ENCODE results near the gene MITF.

MITF gene

DNA sequence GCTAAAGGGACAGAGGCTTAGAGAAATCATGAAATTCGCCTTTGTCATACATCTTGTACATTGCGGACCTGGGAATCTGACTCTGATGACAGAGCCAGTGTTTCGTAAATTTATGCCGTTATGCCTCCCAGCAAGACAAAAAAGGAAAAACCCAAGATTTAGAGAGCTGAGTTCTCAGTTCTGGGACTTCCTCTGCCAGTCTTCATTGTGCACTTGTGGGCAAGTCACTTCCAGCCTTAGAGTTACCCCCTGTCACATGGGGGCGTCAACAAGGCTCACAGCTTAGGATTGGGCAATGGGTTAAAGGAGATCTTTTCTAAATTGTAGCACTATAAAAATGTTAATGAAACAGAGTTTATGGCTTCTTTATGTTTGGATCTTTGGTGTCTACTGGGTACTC lies 41.9 kb upstream of the MITF start:
- TF ChIP-seq ZFX (IDR thresholded peaks at IDR 0.05; ENCODE audit: borderline replicate concordance): no peak
- TF ChIP-seq, protein P1, sequence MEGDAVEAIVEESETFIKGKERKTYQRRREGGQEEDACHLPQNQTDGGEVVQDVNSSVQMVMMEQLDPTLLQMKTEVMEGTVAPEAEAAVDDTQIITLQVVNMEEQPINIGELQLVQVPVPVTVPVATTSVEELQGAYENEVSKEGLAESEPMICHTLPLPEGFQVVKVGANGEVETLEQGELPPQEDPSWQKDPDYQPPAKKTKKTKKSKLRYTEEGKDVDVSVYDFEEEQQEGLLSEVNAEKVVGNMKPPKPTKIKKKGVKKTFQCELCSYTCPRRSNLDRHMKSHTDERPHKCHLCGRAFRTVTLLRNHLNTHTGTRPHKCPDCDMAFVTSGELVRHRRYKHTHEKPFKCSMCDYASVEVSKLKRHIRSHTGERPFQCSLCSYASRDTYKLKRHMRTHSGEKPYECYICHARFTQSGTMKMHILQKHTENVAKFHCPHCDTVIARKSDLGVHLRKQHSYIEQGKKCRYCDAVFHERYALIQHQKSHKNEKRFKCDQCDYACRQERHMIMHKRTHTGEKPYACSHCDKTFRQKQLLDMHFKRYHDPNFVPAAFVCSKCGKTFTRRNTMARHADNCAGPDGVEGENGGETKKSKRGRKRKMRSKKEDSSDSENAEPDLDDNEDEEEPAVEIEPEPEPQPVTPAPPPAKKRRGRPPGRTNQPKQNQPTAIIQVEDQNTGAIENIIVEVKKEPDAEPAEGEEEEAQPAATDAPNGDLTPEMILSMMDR (IDR thresholded peaks at IDR 0.05): no peak
- no peak overlapping the region for H3K27ac ChIP-seq

DNA sequence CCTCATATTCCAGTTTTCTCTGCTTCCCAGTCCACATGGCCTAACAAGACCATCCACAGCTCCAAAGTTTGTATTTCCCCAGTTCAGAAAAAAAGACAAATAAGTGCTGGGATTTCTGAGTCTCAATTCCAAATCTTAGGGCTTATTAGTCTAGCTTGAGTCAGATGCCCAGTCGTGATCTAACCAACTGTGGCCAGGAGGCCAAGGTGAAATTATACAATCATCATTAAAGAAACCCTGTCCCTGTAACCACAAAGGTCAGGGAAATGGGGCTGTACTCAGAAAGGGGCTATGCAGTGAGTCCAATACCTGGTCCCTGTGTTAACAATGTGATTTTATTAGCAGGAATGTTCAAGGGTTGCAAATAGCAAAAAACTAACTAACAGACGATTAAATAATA lies 40.5 kb upstream of the MITF start:
- TF ChIP-seq, protein P1 (IDR thresholded peaks at IDR 0.05): no peak
- no peak for TF ChIP-seq ZFX (IDR thresholded peaks at IDR 0.05; ENCODE audit: borderline replicate concordance)
- no peak overlapping the region for H3K27ac ChIP-seq

DNA sequence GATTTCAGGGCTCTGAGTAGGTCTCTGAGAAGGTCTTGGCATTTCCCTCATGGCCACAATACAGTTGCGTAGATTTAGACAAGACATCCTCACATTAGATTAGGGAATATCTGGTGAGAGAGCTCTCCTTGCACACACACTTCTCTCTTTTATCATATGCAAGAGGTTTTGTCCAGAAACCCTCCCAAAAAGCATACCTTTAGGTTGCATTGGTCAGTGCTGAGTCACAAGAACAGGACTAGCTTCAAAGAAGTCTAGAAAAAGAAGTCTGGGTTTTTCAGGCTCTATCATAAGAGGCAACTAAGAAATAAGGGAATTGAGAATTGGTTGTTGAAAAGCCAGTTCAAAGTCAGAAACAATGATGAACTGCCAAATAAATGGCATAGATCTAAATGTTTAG lies 40.1 kb upstream of the MITF start:
- TF ChIP-seq, protein P1 (IDR thresholded peaks at IDR 0.05): no peak
- no peak for TF ChIP-seq ZFX (IDR thresholded peaks at IDR 0.05; ENCODE audit: borderline replicate concordance)
- no peak overlapping the region for H3K27ac ChIP-seq

DNA sequence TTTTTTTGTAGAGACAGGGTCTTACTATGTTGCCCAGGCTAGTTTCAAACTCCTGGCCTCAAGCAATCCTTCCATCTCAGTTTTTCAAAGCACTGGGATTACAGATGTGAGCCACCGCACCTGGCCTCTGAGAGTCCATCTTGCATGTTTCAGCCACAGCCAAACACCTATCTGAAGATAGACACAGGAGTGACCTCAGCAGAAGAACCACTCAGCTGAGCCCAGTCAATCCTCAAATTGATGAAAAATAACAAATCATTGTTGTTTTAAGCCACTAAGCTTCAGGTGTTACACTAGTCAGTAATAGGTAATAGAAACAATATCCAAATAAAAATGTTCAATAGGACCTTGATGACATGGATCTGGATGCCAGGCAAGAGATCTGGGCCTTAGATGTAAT lies 38.3 kb upstream of the MITF start:
- H3K27ac ChIP-seq: no peak overlapping the region
- no peak for TF ChIP-seq ZFX (IDR thresholded peaks at IDR 0.05; ENCODE audit: borderline replicate concordance)
- TF ChIP-seq, protein P1 (IDR thresholded peaks at IDR 0.05): no peak

DNA sequence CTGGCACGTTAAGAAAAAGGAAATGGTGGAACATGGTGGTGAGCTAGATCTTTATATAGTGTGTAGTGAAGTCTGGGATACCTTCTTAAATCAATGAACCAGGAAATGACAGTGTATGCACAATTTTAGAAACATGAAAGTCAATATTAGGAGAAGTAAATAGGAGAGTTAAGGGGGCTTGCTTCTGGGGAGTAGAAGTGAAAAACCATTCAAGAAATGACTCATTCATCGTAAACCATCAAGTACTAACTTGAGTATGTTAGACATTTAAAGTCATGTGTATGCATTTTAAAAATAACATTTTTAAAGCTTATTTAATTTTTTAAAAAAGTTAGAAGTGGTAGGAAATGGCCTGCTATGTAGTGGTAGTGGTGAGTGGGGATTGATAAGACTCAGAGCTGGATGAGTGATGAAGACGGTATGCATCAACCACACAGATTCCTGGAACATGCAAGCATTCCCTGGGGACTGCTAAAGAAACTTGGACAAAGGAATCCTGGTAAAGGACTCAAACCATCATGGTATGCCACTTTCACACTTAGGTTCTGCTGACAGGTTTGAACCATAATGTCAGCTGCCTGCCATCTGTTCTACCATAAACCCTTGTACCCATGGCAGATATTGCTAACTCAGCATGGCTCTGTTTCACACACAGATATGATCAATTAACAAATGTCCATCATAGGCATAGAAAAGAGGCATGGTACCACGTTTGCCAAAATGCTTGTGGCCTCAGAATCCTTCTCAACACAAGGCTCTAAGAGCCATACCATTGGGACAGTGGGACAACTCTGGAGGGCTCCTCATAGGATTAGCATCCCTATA lies 28.9 kb upstream of the MITF start:
- no peak for TF ChIP-seq ZFX (IDR thresholded peaks at IDR 0.05; ENCODE audit: borderline replicate concordance)
- TF ChIP-seq, protein P1 (IDR thresholded peaks at IDR 0.05): no peak
- H3K27ac ChIP-seq: no peak overlapping the region

DNA sequence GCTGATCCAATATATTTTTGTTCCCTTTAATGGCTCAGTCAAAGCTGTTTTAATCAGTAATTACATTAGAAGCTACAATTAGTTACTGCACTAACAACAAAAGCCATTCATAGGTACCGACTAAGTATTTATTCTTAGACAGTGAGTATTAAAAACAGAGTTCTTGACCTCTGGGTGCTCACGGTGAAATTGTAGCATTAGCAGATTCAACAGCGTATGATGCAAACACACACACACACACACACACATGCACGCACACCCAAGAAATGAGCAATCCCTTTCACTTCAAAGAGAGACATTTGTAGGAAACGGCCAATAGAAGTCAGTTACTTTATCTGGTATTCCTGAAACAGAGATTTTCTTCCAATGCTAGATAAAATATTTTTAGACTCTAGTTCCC lies 27.0 kb upstream of the MITF start:
- no peak for TF ChIP-seq ZFX (IDR thresholded peaks at IDR 0.05; ENCODE audit: borderline replicate concordance)
- TF ChIP-seq, protein P1 (IDR thresholded peaks at IDR 0.05): no peak
- H3K27ac ChIP-seq: no peak overlapping the region

DNA sequence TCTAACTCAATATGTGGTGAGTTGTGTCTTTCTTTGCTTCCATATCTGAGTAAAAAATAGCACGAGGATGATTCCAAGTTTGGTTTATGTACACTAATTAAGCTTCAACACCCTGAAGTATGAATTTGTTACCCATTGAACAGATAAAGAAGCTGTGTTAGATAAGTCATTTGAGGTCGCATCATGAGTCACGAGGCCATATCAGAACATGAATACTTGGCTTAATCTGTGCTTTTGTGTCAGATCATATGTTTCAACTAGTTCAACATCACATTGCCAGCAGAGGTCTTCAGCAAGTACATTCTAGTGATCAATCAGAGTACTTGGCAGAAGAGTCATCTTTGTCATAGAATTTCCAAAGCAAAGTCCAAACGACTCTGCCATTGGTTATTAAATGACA lies 26.3 kb upstream of the MITF start:
- TF ChIP-seq ZFX (IDR thresholded peaks at IDR 0.05; ENCODE audit: borderline replicate concordance): no peak
- TF ChIP-seq, protein P1 (IDR thresholded peaks at IDR 0.05): no peak
- no peak overlapping the region for H3K27ac ChIP-seq
